Mesothelial cell of epicardium (in vitro differentiated cells): ENCODE measurements around the gene DUS1L. TPM values are rescaled to one million over a fixed set of nuclear protein-coding genes. Genes with fewer than 3 reads are reported as not detected.

Experiments used
- DNase-seq, 2 experiments: peaks; one replicate each; pipeline ENCODE4 v3.0.0; 2021; ENCODE audit warnings: low spot score in 2 of 2; ENCODE audit not compliant: unreplicated experiment in 2 of 2
- H3K27ac Mint-ChIP-seq: 2 replicates; pipeline ENCODE4 v1.8.0; 2021; ENCODE audit warnings: mixed read lengths
- H3K27me3 Mint-ChIP-seq: 2 replicates; pipeline ENCODE4 v1.8.0; 2021; ENCODE audit warnings: low read depth, mixed read lengths
- H3K36me3 Mint-ChIP-seq: 2 replicates; pipeline ENCODE4 v1.8.0; 2021; ENCODE audit warnings: mixed read lengths
- H3K4me1 Mint-ChIP-seq: 2 replicates; pipeline ENCODE4 v1.8.0; 2021; ENCODE audit warnings: mixed read lengths
- H3K4me3 Mint-ChIP-seq: 2 replicates; pipeline ENCODE4 v1.8.0; 2021; ENCODE audit warnings: mild to moderate bottlenecking, moderate library complexity, mixed read lengths
- H3K9me3 Mint-ChIP-seq: 2 replicates; pipeline ENCODE4 v1.8.0; 2021; ENCODE audit warnings: mixed read lengths
- total RNA-seq: library from RNA; stranded (reverse); gene quantifications from 3 replicates; pipeline ENCODE4 v1.2.1, GENCODE V29; 2021
- TF ChIP-seq, protein P1 (sequence below): fragments of 200-600 bp; sonication (generic); IDR thresholded peaks from one replicate; pipeline ENCODE4 v1.5.0; 2021; ENCODE audit warnings: antibody characterized with exemption; ENCODE audit not compliant: unreplicated experiment

DUS1L gene
- total RNA-seq, 1 donor from 2014 or later: 94.9 TPM

DNA sequence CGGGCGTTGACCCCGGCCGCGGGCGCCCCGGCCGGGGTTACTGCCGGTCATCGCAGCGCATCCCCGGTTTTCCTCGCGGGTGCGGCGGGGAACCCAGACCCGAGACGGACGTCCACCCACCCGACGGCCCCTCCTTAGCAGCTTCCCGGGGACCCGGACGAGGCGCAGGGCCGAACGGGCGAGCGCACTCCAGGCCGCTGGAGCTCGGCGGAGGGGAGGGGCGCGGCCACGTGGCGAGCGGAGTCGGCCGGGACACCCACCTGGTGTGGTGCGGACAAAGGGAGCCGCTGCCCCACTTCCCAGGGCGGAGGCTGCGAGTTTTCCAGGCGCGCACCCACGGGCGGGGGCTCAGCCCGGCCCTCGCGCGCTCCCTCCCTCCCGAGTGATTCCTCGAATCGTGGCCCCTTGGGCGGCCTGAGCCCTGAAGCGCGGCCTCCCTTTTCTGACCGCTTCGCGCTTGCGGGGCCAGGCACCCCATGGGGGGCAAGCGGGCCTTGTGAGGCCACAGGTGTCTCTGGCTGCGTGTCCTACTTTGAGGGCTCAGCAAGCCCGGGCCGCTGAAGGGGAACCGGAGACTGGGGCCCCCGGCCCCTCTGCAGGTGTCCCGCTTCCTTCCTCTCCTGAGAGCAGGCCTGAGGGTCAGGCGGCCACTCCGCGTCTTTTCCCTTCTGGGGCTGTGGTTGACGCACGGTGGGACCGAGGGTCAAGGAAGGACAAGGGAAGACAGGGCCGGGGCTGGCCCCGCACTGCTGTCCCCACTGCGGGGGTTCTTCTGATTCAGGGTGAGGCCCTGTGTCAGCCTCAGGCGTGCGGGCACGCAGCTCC lies 33.5 kb upstream of the DUS1L start:
- Mint-ChIP-seq H3K27ac (peak overlapping the region; percentile 76), H3K36me3 (no peaks in the 10 kb centered on the region), H3K4me3 (peak overlapping the region; percentile 68), H3K4me1 (peaks cover 31% of the 10 kb centered on the region), H3K9me3 (no peaks in the 10 kb centered on the region), H3K27me3 (no peaks in the 10 kb centered on the region)
- peak in 1 of 2 experiments; percentile 54 for DNase-seq
- TF ChIP-seq, protein P1, sequence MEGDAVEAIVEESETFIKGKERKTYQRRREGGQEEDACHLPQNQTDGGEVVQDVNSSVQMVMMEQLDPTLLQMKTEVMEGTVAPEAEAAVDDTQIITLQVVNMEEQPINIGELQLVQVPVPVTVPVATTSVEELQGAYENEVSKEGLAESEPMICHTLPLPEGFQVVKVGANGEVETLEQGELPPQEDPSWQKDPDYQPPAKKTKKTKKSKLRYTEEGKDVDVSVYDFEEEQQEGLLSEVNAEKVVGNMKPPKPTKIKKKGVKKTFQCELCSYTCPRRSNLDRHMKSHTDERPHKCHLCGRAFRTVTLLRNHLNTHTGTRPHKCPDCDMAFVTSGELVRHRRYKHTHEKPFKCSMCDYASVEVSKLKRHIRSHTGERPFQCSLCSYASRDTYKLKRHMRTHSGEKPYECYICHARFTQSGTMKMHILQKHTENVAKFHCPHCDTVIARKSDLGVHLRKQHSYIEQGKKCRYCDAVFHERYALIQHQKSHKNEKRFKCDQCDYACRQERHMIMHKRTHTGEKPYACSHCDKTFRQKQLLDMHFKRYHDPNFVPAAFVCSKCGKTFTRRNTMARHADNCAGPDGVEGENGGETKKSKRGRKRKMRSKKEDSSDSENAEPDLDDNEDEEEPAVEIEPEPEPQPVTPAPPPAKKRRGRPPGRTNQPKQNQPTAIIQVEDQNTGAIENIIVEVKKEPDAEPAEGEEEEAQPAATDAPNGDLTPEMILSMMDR: no peak

DNA sequence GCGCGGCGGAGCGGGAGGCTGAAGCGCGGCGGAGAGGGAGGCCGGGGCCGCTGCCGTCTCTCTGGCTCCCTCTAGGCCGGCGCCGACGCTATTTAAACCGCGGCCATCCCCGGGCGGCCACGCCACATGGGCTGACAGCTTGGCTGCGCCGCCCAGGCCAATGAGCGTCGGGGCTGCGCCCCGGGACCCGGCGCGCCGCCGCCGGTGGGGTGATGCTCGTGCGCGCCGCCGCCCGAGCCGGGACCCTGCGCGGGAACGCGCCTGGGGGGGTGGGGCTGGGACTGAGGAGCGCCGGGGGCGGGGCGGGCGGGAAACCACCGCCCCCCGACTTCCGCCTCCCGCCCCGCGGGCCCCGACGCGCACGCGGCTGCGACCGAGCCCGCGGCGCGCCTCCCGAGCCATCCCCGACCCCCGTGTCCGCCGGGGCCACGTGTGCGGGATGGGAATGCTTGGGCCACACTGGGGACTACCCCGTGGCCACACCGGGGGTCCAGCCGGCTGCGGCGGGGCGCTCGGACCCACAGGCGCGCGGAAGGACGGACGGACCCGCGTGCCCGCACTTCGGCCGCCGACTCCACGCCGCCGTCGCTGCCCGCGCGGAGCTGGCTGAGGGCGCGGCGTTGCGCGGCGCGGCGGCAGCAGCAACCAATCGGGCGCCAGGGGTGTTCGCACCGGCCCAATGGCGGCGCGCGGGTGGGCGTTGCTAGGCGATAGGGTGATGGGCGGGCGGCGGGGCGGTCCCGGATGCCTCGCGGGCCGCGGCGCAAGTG lies 32.8 kb upstream of the DUS1L start, which contains the start of gene FASN:
FASN (minus strand) TSS at position 68 of the 770 bp plus-strand sequence. CDS start 1,791 bp downstream, outside the sequence.
- peaks cover 27% of the 10 kb centered on the region for H3K4me1 Mint-ChIP-seq
- no peaks in the 10 kb centered on the region for H3K9me3 Mint-ChIP-seq
- H3K36me3 Mint-ChIP-seq: peaks cover under 1% of the 10 kb centered on the region
- no peaks in the 10 kb centered on the region for H3K27me3 Mint-ChIP-seq
- peak; percentile 93 to 95 for DNase-seq
- TF ChIP-seq, protein P1: no peak
- peak within 1 kb of the TSS; percentile 70 for H3K4me3 Mint-ChIP-seq
- H3K27ac Mint-ChIP-seq: peak within 1 kb of the TSS; percentile 47

DNA sequence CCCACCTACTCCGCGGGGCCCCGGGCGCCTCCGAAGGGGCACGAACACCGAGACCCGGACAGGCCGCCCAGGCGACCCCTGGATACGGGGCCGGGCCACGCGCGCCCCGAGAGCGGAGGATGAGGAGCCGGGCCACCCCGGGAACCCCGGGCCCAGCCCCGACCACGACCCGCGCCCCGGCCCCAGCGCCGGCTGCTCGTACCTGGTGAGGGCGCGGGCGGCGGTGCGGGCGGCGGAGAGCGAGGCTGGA lies 32.2 kb upstream of the DUS1L start:
- Mint-ChIP-seq H3K36me3 (peaks cover 3% of the 10 kb centered on the region), H3K27ac (no peak overlapping the region), H3K4me3 (peak overlapping the region; percentile 54), H3K9me3 (no peaks in the 10 kb centered on the region), H3K27me3 (no peaks in the 10 kb centered on the region), H3K4me1 (peaks cover 25% of the 10 kb centered on the region)
- no peak for DNase-seq
- TF ChIP-seq, protein P1: no peak

DNA sequence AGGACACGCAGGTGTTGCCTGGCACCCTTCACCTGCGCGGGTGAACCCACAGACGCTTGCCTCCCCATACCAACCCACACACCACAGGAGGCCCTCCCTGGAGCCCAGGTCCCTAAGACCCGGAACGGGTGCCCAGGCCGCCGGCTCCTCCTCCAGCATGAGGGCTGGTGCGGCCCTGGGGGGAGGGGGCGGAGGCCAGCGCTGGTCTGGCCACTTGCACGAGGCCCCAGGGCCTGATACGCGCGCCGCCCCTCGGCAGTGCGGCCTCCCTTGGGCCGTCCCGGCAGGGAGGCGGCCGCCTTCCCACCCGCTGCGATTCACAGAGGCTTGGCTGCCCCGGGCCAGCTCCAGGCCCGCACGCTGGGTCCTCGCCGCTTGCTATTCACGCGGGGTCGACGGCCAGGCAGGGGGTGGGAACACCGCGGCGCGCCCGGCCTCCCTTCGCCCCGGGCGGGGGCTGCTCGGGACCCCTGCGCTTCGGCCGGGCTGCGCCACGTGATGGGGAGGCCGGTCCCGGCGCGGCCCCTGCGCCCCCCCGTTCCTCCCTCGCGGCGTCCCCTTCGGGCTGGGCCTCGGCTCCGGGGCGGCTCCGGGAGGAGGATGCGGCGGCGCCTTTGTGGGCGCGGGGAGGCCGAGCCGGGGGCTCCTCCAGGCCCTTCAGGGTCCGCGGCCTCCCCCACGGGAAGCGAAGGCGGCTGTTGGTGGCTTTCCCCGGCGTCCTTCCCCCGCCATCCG lies 31.7 kb upstream of the DUS1L start:
- TF ChIP-seq, protein P1: no peak
- H3K27ac Mint-ChIP-seq: peak overlapping the region; percentile 47
- peaks cover 25% of the 10 kb centered on the region for H3K4me1 Mint-ChIP-seq
- peak in 1 of 2 experiments; percentile 64 for DNase-seq
- peak overlapping the region; percentile 70 for H3K4me3 Mint-ChIP-seq
- H3K27me3 Mint-ChIP-seq: no peaks in the 10 kb centered on the region
- peaks cover 3% of the 10 kb centered on the region for H3K36me3 Mint-ChIP-seq
- H3K9me3 Mint-ChIP-seq: no peaks in the 10 kb centered on the region

DNA sequence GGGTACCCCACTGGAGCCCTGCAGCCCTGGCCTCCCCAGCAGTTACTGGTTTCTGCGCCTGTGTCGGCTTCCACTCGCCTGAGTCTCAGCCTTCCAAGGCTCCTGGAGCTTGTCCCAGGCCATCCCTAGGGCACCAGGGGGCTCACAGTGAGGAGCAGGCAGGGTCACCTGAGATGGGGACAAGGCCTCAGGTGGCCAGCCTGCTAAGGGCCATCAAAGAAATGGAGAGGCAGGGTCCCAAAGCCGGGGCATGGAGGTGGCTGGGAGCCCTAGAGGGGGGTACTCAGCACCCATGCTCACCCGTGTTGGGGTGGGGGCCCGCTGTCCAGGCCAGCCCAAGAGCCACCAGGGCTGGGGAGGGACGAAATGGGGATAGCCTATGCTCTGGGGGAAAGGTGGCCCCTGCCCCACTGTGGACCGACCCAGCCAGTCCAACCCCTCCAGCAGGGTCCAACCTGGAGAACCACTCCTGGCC lies 31.1 kb upstream of the DUS1L start:
- Mint-ChIP-seq H3K4me1 (peaks cover 25% of the 10 kb centered on the region), H3K36me3 (peaks cover 3% of the 10 kb centered on the region), H3K9me3 (no peaks in the 10 kb centered on the region), H3K4me3 (peak overlapping the region; percentile 70), H3K27ac (peak overlapping the region; percentile 47), H3K27me3 (no peaks in the 10 kb centered on the region)
- TF ChIP-seq, protein P1: no peak
- no peak for DNase-seq
